LoVo (cell line): ENCODE data around the gene KLHDC7B.

Source experiments
- DNase-seq: peaks from one replicate; pipeline ENCODE4 v3.0.0-alpha.2; 2016; ENCODE audit warnings: low spot score

KLHDC7B gene

DNA sequence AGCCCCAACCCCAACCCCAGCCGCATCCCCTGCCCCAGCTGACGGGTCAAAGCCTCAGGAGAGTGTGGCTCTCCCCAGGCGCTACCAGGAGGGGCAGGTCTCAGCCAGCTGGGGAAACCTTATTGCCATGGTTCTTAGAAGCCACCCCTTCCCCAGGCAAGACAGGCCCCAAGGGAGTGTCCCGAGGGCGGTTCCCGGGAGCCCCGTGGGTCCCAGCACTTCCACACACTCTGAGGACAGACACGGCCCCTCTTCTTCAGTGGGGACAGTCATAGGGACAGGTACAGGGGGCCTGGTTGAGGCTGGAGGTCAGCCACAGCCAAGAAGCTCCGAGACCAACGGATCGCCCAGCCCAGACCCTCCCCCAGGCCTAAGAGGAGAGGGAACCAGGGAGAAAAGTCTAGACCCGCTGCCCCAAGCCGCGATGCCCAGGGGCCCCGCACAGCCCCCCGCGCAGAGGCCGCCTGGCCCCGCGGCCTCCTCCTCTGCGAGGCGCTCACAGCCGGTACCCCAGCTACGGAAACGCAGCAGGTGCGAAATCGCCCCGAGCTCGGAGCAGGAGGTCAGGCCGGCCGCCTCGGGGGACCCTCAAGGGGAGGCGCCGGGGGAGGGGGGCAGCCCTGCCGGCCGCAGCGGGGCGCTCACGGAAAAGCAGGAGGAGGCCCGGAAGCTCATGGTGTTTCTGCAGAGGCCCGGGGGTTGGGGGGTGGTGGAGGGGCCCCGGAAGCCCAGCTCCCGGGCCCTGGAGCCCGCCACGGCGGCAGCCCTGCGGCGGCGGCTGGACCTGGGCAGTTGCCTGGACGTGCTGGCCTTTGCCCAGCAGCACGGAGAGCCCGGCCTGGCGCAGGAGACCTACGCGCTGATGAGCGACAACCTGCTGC, 2.6 kb downstream of the KLHDC7B start:
- DNase-seq = no peak

DNA sequence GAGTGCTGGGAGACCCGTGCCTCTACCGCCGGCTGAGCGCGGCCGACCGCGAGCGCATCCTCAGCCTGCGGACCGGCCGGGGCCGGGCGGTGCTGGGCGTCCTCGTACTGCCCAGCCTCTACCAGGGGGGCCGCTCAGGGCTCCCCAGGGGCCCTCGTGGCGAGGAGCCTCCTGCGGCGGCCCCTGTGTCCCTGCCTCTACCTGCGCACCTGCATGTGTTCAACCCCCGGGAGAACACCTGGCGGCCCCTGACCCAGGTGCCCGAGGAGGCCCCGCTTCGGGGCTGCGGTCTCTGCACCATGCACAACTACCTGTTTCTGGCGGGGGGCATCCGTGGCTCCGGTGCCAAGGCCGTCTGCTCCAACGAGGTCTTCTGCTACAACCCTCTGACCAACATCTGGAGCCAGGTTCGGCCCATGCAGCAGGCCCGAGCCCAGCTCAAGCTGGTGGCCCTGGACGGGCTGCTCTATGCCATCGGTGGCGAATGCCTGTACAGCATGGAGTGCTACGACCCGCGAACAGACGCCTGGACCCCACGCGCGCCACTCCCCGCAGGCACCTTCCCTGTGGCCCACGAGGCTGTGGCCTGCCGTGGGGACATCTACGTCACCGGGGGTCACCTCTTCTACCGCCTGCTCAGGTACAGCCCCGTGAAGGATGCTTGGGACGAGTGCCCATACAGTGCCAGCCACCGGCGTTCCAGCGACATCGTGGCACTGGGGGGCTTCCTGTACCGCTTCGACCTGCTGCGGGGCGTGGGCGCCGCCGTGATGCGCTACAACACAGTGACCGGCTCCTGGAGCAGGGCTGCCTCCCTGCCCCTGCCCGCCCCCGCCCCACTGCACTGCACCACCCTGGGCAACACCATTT, 3.5 kb downstream of the KLHDC7B start:
- no peak for DNase-seq

DNA sequence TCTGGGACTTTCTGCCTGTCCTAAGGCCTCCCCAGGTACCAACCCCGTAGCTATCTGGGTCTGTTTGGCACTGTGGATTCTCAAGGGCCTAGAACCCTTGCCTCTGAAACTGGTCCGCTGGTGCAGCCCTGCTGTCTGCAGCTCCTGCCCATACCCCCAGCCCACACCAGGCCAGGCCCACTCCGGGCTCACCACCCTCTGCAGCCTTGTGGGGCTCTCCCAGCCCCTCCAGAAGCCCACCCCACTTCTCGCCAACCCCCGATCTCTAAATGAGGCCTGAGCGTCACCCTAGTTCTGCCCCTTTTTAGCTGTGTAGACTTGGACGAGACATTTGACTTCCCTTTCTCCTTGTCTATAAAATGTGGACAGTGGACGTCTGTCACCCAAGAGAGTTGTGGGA, 4.7 kb downstream of the KLHDC7B start:
- DNase-seq = no peak

DNA sequence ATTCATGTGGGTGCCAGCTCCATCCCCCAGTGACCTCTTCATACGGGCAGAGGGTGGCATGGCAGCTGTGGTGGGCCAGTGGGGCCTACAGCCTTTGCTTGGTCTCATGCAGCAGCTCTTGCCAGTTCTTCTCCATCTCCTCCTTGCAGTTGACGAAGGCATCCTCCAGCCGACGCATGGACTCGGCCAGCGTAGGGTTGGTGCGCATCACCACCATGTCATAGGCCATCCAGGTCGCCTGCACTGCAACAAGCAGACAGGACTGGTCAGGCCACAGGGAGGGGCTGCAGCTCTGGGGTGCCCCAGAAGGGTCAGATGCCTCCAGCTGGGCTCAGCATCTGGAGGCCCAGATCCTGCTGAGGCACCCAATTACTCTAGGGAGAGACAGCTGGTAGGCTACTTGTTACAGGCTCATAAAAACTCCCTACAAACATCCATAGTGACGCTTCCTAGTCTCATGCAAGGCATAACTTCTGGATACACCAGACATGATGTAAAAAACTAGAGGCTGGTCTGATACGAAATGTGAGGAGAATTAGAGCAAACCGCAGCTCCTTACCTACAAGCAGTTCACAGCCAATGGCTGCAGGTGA, 5.6 kb downstream of the KLHDC7B start:
- no peak for DNase-seq

DNA sequence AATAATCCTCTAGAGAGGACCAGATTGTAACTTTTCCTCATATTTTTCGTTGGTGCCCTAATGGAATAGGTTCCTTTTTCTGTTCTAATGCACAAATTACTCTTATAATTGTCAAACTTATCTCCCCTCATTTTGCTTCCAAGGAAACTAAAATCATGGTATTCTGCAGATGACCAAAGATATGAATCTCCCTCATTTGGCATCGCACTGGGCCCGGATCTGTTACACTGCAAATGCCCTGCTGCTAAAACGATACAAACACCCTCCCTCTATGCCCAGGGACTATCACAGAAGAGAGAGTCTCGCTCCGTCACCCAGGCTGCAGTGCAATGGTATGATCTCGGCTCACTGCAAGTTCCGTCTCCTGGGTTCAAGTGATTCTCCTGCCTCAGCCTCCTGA, 7.6 kb downstream of the KLHDC7B start:
- DNase-seq = no peak

DNA sequence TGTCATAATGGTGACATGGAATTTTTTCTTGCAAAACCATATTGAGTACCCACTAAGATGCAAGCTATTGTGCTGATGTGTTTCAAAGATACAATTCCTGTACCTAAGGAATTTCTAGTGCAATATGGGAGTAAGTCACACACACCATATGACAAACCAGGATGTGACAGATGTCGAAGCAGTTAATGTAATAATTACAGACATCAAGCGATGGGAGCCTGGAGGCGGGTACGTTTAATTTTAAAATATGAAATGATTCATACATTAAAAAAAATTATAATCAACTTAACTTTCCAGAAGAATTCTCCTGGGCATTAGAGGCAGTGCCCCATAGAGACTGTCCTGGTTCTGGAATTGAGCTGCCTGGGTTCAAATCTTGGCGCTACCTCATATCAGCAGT, 11.0 kb downstream of the KLHDC7B start:
- DNase-seq = no peak

DNA sequence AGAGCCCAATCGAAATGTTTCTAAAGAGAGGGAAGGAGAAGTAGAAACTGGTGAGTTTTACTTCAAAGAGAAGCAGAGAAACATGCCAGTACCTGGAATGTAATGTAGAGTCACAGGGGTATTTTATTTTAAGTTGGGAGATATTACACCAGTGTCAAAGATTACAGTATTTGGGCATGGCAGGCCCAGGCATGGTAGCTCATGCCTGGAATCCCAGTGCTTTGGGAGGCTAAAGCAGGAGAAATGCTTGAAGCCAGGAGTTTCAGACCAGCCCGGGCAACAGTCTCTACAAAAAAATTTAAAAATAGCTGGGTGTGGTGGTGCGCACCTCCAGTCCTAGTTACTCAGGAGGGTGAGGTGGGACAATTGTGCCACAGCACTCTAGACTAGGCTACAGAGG, 14.3 kb downstream of the KLHDC7B start:
- no peak for DNase-seq

DNA sequence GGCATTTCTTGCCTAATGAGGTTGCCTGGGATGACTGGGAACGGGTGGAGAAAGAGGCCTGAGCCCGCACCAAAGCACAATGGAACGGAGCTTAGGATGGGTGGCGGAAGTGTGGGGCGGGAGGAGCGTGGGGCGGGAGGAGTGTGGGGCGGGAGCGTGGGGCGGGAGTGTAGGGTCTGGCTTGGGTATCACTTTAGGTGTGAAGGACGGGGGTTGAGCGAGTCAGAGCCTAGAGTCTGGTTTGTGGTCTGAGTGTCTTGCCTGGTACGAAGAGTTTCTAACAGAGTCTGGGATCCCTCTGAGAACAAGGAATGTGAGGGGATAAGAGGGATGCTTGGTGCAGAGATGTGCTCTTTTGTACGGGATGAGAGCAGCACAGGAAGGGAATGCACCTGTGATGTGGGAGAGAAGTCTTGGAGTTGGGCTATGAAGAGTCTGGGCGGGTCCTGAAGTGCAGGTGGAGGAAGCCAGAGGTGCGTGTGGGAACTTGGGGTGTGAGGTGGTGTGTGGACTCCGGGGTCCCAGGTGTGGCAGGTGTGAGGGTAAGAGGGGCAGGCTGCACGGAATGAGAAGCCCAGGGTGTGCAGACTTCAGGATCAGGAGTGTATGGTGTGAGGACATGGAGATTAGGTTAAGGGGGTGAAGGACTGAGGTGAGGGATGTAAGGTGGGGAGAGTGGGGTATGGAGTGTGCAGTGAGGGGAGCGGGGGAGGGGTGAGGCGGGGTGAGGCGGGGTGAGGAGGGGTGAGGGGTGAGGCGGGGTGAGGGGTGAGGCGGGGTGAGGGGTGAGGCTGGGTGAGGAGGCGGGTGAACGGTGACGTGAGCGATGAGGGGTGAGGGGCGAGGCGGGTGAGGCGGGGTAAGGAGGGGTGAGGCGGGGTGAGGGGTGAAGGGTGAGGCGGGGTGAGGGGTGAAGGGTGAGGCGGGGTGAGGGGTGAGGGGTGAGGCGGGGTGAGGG, 16.0 kb downstream of the KLHDC7B start:
- DNase-seq = no peak

DNA sequence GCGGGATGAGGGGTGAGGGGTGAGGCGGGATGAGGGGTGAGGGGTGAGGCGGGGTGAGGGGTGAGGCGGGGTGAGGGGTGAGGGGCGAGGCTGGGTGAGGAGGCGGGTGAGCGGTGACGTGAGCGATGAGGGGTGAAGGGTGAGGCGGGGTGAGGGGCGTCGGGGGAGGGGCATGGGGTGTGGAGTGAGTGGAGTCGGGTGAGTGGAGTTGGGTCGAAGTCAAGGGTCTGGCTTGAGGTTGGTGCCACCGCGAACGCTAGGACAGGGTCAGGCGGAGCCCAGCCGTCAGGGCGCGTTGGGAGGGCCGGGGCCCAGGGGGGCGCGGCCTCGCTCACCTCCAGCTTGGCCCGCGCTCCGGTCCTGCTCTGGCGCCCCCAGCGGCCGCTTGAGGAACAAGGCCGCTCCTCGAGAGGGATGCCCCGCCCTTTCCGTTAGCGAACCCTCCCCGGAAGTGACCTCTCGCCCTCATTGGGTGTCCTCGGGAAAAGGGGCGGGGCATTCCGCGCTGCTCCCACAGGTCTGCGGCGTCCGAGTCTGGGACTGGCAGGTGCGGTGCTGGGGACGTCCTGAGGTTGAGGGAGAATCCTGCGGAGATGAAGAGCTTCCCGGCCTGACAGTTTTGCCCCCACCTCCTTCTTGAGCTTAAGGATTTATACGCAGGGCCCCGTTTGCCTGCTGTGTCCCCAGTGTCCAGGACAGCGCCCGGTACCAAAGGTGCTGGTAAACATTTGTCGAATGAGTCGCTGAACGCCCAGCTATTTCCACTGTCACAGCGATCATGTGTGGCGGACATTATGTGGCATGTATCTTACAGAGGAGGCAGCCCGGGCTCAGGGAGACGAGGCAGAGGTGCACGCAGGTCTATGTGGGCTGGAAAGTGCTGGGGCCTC, 17.1 kb downstream of the KLHDC7B start, which contains the start of gene SYCE3:
Gene SYCE3 (minus strand): TSS at position 397 of the 890 bp plus-strand sequence. CDS start 6,514 bp downstream, outside the sequence.
- peak; percentile 98 for DNase-seq

DNA sequence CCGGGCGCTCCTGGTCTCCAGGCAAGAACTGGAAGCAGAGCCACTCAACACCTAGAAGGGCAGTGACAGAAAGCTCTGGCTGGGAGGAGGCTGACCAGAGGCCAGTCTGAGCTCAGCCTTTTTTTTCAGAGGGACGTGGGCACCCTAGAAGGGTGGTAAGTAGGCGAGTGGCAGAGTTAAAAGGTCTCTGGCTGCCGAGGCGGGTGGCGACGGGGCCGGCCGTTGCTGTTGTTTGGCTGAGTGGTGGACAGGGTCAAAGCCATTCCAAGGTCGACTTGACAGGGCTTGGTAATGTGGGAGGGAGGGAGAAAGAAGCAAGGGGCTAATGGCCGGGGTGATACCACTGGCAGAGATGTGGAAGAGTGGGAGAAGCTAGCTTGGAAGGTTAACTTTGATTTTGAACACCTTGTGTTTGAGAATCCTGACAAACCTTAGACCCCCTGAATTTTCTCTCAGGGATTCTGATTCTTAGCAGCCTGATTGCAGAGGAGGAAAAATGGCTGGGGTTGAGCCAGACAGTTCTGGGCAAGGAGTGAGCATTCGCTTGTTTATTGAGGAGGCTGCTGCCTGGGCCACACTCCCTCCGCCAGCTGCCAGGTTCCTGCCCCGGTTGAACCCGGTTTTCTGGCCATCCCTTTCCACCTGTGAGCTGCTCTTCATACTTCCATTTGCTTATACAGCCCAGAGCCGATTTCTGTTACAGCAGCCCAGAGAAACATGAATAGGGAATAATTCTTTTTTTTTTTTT, 17.9 kb downstream of the KLHDC7B start:
- DNase-seq = no peak

DNA sequence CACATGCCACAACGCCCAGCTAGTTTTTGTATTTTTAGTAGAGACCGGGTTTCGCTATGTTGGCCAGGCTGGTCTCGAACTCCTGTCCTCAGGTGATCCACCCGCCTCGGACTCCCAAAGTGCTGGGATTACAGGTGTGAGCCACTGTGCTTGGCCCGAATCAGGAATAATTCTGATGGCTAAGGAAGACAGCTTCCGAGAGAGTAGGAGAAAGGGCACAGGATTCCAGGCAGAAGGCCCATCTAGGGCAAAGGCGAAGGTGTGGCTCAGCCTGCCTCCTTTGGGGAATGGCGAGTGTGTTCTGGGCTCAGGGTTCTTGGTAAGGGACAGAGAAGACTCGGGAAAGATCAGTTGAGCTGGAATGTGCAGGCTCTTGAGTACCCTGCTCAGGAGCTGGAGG, 18.6 kb downstream of the KLHDC7B start:
- peak; percentile 64 for DNase-seq

DNA sequence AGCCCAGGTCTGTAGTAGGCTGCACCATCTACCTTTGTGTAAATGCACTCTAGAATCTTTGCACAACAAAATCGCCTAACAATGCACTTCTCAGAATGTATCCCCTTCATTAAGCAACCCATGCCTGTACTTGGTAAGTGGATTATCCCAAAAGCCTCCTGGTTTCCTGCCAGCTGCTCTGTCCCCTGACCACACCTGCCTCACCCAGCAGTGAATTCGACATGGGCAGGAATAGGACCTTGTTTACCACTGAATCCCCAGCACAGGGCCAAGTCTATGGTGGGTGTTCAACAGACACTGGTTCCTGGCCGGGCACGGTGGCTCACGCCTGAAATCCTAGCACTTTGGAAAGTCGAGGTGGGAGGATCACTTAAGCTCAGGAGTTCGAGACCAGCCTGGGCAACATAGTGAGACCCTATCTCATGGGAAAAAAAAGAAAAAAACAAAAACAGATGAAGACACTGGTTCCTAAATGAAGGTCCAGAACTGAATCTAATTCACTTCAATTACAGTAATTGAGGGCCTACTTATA, 22.1 kb downstream of the KLHDC7B start:
- no peak for DNase-seq

DNA sequence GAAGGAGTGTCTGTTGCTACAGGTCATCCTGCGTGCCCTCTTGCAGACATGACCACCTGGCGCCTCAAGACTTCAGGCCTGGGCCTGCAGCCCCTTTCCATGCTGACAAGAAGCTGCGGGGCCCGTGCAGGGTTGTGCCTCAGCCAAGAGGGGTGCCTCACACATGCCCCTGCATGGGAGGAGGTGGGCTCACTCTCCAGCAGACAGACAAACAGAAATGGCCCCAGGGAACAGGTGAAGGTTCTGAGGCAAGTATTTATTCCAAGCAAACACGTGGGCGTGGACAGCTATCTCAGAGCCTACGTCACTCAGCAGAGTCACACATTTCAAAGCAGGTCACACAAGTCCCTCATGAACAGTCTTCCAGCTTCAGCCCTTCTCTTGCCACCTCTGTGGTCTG, 22.9 kb downstream of the KLHDC7B start:
- DNase-seq = no peak

DNA sequence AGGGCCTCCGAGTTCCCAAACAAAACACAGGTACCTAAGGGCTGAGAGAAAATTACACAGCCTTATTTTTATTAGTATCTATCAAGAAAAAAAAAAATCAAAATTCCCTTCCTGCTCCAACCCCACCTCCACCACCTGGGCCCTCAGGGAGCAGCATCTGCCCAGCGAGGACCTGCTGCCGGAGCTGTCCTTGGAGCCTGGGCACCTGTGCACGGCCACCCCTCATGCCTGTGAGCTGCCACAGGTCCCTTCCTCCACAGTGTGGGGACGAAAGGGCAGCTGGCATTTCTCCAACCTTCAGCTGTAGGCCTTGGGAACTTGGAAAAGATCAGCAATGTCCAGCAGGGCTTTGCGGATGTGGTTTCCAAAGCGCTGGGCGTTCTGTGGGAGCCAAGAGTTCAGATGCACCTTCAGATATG, 23.4 kb downstream of the KLHDC7B start:
- no peak for DNase-seq

DNA sequence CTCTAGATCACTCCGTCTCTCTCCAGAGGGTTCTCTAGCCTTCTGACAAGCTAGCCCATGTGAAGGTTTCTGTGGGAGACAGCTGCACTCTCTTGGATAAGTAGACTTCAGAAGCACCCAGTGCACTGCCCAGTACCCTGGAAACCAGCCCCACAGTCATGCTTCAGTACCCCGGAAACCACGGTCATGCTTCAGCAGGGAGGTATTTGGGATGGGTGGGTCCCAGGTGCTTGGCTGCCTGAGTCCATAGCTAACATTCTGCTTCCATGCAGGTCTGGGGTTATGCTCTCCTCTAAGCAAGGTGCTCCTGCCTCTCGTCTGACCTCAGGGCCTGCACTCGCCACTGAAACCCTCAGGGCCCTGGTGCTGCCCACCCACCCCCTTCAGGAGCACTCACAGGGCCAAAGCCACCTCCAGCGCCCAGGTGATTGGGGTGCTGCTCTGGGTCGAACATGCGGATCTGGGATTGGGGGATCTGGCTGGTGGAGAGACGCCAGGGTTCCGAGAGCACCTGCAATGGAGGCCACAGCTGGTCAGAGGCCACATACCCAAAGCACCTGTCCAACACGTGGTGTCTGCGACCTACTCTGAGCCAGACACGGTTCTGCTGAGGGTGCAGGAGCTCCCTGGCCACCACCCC, 24.3 kb downstream of the KLHDC7B start:
- DNase-seq = no peak

DNA sequence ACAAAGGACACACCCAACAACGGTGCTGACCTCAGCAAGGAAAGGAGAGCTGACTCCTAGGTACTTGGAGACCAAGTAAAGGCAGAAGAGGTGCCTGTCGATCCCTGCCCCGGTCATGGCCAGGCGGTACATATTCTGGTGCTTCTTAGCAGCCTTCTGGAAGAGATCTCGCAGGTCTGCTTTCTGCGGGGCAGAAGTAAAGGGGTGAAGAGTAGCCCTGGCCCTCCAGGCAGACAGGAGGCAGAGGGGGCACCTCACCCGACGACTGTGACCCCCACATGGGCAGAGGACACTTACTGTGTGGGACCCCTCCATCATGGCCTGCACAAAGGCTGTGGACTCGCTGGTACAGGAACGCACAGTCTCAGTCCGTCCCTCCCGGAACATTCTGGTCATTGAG, 25.2 kb downstream of the KLHDC7B start:
- no peak for DNase-seq

DNA sequence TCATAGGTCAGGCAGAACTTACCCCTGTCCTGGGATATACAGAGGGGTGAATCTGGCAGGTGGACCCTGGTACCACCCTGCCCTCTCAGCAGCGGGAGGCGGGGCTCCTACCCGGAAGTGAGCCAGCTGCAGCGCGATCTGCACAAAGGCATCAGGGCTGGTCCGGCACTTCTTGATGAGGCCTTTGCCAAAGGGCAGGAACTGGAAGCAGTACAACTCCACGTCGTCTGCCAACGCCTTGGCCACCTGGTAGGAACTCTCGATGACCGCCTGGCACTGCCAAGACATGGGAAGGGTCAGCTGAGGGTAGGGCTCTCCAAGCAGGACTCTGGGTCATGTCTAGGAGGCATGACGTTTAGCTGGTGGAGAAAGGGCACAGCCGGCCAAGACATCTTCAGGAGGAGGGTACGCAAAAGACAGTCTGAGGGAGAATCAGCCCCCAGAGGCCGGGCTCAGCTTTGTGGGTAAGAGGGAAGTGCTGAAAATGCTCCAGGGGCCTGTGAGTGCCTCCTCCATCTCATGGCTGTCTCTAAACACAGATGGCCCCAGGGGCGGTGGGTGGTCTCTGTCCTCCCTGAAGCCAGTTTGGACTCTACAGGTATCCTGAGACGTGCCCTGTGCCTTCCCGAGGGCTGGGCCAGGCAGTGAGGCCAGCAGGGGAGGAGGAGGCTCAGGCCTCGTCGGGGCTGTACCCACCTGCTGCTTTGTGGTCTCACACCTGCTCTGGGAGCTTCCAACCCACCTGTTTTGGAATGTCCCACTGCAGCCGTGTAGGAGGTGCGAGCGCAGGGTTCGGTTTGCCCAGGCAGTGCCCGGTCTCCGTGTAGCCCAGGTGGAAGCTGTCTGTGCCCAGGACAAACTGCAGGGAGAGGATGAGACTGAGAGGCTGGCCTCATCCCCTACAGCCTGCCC, 25.8 kb downstream of the KLHDC7B start:
- DNase-seq = no peak

DNA sequence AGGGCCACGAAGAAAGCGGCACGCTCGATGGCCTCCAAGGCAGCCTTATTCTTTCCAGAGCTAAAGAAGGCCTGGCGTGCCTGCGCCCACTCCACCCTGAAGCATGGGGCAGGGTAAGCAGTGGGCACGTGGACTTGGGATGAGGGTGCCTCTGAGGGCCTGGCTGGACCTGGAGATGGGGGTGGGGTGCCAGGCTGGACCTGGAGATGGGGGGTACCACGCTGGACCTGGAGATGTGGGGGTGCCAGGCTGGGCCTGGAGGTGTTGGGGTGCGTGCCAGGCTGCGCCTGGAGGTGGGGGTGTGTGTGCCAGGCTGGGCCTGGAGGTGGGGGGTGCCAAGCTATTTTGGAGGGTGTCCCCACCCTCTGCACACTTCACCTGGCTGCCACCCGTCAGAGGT, 27.3 kb downstream of the KLHDC7B start:
- no peak for DNase-seq
